Vagina (tissue), 2 donors: Measurements from ENCODE around the gene TBX15.

Experiments
- POLR2A ChIP-seq, 2 donors: fragments of 450-650 bp; IDR thresholded peaks; one replicate each; pipeline ENCODE4 v1.6.1; 2017; ENCODE audit warnings: antibody characterized with exemption in 2 of 2, mild to moderate bottlenecking in 2 of 2, moderate library complexity in 2 of 2
- TF ChIP-seq, protein P1 (sequence below), 3 experiments: fragments of 450-650 bp in 2 of 3; fragments of 200-600 bp in 1 of 3; sonication (generic) in 1 of 3; IDR thresholded peaks; one replicate each; pipeline ENCODE4 v1.5.1; 2017 to 2019; ENCODE audit warnings: antibody characterized with exemption in 3 of 3, mild to moderate bottlenecking in 2 of 3, moderate library complexity in 2 of 3

DNA sequence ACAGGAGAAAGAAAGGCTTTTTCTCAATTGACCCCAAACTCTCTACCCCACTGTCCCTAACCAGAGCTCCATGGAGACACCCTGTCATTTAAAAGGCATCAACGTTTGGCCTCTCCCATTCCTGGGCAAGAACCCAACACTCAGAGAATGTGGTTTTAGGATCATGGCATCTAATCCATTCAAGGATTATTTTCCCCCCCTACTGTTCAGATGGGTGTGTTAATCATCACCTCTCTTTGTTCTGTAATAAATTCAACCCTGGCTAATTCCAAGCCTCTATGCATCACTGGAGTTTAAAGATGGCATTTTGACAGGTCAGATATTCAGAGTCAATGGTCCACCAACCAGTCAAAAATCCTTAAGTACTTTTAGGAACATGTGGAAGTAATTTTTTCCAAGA lies 42.7 kb downstream of the TBX15 start:
- TF ChIP-seq, protein P1, sequence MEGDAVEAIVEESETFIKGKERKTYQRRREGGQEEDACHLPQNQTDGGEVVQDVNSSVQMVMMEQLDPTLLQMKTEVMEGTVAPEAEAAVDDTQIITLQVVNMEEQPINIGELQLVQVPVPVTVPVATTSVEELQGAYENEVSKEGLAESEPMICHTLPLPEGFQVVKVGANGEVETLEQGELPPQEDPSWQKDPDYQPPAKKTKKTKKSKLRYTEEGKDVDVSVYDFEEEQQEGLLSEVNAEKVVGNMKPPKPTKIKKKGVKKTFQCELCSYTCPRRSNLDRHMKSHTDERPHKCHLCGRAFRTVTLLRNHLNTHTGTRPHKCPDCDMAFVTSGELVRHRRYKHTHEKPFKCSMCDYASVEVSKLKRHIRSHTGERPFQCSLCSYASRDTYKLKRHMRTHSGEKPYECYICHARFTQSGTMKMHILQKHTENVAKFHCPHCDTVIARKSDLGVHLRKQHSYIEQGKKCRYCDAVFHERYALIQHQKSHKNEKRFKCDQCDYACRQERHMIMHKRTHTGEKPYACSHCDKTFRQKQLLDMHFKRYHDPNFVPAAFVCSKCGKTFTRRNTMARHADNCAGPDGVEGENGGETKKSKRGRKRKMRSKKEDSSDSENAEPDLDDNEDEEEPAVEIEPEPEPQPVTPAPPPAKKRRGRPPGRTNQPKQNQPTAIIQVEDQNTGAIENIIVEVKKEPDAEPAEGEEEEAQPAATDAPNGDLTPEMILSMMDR (IDR thresholded peaks at IDR 0.05), result no peak
- no peak for TF ChIP-seq POLR2A (IDR thresholded peaks at IDR 0.05)
